IPS-18c (cell line): Measurements from ENCODE around the gene NELL1.

Experiments used
- H3K4me3 ChIP-seq: 2 replicates; pipeline ENCODE4 v1.7.0; 2013; ENCODE audit warnings: low read depth, mild to moderate bottlenecking, low read length, moderate library complexity; ENCODE audit not compliant: insufficient read depth
- H3K9me3 ChIP-seq: one replicate; pipeline ENCODE4 v1.6.1; 2013; ENCODE audit warnings: mild to moderate bottlenecking, low read length, moderate library complexity; ENCODE audit not compliant: control insufficient read depth, insufficient read depth

The NELL1 gene

GRCh38 chr11:21353425-21353824 lies 684.0 kb downstream of the NELL1 start:
- Histone ChIP-seq H3K4me3 (no peak overlapping the region), H3K9me3 (no peaks in the 10 kb centered on the region)

- no peaks in the 10 kb centered on the region for H3K9me3 ChIP-seq
- H3K4me3 ChIP-seq, result no peak overlapping the region
These were observed 695.7 kb downstream of the NELL1 start for GRCh38 chr11:21364866-21365624.

GRCh38 chr11:21369947-21370346 lies 700.6 kb downstream of the NELL1 start:
- no peaks in the 10 kb centered on the region for H3K9me3 ChIP-seq
- H3K4me3 ChIP-seq, result no peak overlapping the region

GRCh38 chr11:21371044-21371443 lies 701.7 kb downstream of the NELL1 start:
- Histone ChIP-seq H3K4me3 (no peak overlapping the region), H3K9me3 (no peaks in the 10 kb centered on the region)

GRCh38 chr11:21372672-21373071 lies 703.3 kb downstream of the NELL1 start:
- Histone ChIP-seq H3K4me3 (no peak overlapping the region), H3K9me3 (no peaks in the 10 kb centered on the region)

- H3K9me3 ChIP-seq, result no peaks in the 10 kb centered on the region
- H3K4me3 ChIP-seq, result no peak overlapping the region
These were observed 705.0 kb downstream of the NELL1 start for GRCh38 chr11:21374376-21374775.

GRCh38 chr11:21385669-21386440 lies 716.5 kb downstream of the NELL1 start:
- no peak overlapping the region for H3K4me3 ChIP-seq
- H3K9me3 ChIP-seq, result no peaks in the 10 kb centered on the region

GRCh38 chr11:21390430-21390829 lies 721.0 kb downstream of the NELL1 start:
- no peak overlapping the region for H3K4me3 ChIP-seq

GRCh38 chr11:21396342-21397008 lies 727.1 kb downstream of the NELL1 start:
- no peak overlapping the region for H3K4me3 ChIP-seq
- H3K9me3 ChIP-seq, result no peaks in the 10 kb centered on the region

More at GRCh38 chr11:21390430-21390829, 721.0 kb downstream of the NELL1 start:
- no peaks in the 10 kb centered on the region for H3K9me3 ChIP-seq

- no peak overlapping the region for H3K4me3 ChIP-seq
- no peaks in the 10 kb centered on the region for H3K9me3 ChIP-seq
These were observed 728.8 kb downstream of the NELL1 start for GRCh38 chr11:21398195-21398594.

GRCh38 chr11:21401496-21401895 lies 732.1 kb downstream of the NELL1 start:
- H3K9me3 ChIP-seq, result no peaks in the 10 kb centered on the region
- no peak overlapping the region for H3K4me3 ChIP-seq

GRCh38 chr11:21402274-21402673 lies 732.9 kb downstream of the NELL1 start:
- H3K9me3 ChIP-seq, result no peaks in the 10 kb centered on the region
- no peak overlapping the region for H3K4me3 ChIP-seq

- no peaks in the 10 kb centered on the region for H3K9me3 ChIP-seq
- no peak overlapping the region for H3K4me3 ChIP-seq
These were observed 733.7 kb downstream of the NELL1 start for GRCh38 chr11:21403069-21403468.

GRCh38 chr11:21405422-21405821 lies 736.0 kb downstream of the NELL1 start:
- no peak overlapping the region for H3K4me3 ChIP-seq
- H3K9me3 ChIP-seq, result no peaks in the 10 kb centered on the region

- H3K4me3 ChIP-seq, result no peak overlapping the region
- no peaks in the 10 kb centered on the region for H3K9me3 ChIP-seq
These were observed 741.1 kb downstream of the NELL1 start for GRCh38 chr11:21410513-21410912.

- no peak overlapping the region for H3K4me3 ChIP-seq
- H3K9me3 ChIP-seq, result no peaks in the 10 kb centered on the region
These were observed 741.7 kb downstream of the NELL1 start for GRCh38 chr11:21411104-21411503.

- no peaks in the 10 kb centered on the region for H3K9me3 ChIP-seq
- no peak overlapping the region for H3K4me3 ChIP-seq
These were observed 742.2 kb downstream of the NELL1 start for GRCh38 chr11:21411597-21411996.
